Non-pigmented ciliary epithelial cell (primary cell): ENCODE measurements around the gene LCA5.
"Not testable (repeated sequence)": the region's sequence is repeated elsewhere in the genome, so short reads cannot be mapped to it uniquely, and the experiment has no call there.

Source experiments
- DNase-seq: peaks from one replicate; pipeline ENCODE4 v3.0.0-alpha.2; 2010; ENCODE audit warnings: low read depth

Gene LCA5

DNA sequence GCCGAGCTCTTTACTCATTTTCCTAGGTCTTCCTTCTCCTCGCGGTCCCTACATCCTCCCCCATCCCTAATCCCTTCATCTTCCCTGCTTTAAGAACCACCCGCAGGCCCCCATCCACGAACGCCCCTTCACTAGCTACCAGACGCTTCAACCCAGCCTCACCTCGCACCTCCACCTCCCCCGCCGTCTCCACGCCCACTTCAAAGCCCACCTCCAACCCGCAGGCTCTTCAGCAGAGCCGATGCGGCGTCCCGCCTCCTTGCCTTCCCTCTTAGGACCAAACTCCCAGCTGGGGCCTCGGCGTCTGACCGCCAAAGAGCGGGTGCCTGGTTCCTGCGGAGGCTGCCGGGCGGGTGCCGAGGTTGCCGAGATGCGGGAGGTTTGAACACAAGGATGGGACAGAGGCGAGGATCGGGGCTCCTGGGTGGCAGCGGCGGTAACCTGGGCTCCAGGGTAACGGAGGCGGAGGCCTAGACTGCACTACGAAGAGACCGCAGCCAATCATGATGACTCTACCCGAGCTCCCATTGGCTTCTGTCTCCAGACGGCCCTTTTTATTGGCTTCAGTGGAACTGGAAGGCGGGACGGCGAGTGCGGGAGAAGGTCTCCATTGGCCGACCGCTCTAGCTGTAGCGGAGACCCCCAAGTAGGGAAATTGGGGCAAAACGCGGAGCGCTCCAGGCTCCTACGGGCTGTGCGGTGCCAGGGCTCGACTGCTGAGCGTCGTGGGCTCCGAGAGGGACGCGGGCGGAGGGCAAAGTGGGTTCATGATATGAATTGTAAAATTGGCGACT, at the start of gene LCA5:
TSS of gene LCA5 (minus strand) at position 477 of the 794 bp plus-strand sequence. CDS start 18,536 bp downstream, outside the sequence.
- peak; percentile 91 for DNase-seq

GRCh38 chr6:79586548-79586947, 49.3 kb upstream of the LCA5 start:
- no peak for DNase-seq

DNA sequence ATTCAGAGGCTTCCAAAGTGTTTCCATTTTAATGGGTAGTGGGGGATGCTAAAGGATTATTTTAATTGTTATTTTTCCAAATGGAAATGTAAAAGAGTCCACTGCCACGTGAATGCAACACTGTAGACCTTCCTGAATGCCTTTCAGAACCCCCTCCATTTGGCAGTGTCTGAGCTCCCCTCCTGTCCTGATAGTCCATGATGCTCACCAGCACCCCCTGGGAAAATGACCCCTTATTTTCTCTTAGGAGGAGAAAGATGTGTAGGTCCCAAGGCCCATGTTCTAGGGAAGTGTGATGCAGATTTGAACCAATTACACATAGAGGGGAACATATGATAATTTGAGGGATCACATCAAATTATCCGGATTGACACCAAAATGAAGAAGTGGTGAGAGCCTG, 47.1 kb upstream of the LCA5 start:
- no peak for DNase-seq

DNA sequence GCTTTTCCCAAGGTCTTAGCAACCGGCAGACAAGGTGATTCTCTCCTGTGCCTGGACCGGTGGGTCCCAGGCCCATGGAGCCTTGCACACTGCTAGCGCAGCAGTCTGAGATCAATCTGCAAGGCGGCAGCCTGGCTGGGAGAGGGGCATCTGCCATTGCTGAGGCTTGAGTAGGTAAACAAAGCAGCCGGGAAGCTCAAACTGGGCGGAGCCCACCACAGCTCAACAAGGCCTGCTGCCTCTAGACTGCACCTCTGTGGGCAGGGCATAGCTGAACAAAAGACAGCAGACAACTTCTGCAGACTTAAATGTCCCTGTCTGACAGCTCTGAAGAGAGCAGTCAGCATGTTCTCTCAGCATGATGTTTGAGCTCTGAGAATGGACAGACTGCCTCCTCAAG, 40.7 kb upstream of the LCA5 start:
- not testable (repeated sequence) for DNase-seq

DNA sequence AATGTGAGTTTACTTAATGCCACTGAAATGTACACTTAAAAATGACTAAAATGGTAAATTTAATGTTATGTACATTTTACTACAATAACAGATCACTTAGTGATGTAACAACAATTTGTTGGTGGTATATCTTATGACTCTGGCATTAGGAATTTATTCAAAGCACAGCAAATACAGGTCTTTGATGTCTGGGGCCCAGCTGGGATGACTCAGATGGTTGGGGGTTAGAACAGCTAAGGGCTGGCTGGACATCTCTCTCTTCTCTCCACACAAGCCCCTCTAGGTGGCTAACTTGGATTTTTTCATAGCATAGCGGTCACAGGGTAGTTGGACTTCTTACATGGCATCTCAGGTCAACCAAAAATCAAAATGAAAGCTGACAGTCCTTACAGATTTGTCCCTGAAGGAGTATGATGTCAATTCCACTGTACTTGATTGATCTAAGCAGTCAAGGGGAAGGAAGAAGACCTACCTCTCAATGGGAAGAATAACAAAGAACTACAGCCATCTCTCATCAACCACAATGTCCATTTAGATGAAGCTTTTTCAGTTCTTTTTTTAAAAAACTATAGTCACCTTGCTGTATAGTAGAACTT, 37.5 kb upstream of the LCA5 start:
- DNase-seq = peak; percentile 65

DNA sequence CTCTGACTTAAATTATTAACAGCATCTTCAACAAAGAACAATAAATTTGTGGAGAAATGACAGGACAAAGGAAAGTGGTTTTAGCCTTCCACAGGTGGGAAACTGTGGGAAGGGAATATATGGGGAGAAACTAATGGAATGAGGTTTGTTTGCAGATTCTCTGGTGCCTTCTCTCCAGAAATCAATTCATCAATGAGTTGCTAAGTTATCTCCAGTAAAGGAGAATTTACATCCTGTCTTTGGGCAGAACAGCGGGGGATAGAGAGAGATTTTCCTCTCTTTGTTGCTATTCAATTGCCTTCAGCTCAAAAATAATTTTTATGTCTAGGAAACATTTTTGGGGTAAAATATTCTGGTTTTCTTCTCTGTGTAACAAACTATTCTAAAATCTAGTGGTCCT, 36.9 kb upstream of the LCA5 start:
- DNase-seq = no peak

DNA sequence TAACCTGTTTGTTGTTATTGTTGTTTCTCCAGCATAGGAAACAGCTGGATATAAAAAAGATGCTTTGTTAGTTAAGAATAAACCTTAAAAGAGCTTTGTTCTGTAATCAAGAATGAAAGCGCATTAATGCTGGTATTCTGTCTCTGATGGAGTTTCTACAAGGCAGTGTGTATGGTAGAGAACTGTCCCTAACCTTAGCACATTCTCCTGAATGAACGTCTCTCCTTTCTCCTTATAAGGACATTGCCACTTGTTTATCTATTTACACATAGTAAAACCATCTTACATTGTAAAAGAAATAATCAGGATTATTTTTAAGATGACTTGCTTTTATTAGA, 33.8 kb upstream of the LCA5 start:
- no peak for DNase-seq

DNA sequence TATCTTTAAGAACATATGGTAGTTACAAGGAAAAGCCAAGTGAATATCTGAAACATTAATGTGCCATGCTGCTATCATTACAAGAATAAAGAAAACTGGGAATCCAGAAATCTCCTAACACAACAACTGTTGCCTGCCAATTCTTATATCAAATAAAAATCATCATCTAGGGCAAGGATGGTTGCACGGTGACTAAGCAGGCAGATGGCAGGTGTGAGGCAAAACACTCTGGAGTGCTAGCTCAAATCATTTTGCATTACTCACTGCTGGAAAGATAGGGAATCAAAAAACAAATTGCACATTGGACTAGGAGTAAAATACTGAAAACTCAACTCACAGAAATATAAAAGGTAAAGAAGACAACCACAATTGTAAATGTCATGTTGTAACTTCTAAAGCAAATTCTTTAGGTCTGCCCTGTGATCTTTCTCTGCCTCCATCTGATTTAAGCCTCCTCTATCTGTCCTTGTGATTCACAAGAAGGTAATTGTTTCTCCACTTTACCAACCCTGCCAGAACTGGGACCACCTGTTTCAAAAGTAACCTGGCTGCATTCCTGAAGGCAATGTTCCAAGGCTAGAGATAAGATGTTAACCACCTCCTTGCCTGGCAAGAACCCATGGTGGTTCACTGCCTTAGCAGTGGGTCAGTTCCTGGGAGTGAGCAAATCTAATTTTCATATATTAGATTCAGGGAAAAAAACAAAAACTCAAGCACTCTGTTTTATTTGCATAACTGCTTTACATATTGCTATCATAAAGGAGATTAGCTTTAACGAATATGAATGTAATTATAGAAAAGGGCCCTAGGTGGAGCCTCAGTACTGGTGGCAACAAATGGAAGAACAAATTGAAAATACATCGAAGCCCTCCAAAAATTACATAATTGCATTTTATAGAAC, 33.1 kb upstream of the LCA5 start:
- peak; percentile 43 for DNase-seq

- DNase-seq = no peak
Measured at GRCh38 chr6:79568996-79569395, 31.8 kb upstream of the LCA5 start.

GRCh38 chr6:79564636-79565035, 27.4 kb upstream of the LCA5 start:
- DNase-seq = no peak

GRCh38 chr6:79559706-79560105, 22.5 kb upstream of the LCA5 start:
- no peak for DNase-seq

GRCh38 chr6:79557673-79558467, 20.6 kb upstream of the LCA5 start:
- DNase-seq = no peak

DNA sequence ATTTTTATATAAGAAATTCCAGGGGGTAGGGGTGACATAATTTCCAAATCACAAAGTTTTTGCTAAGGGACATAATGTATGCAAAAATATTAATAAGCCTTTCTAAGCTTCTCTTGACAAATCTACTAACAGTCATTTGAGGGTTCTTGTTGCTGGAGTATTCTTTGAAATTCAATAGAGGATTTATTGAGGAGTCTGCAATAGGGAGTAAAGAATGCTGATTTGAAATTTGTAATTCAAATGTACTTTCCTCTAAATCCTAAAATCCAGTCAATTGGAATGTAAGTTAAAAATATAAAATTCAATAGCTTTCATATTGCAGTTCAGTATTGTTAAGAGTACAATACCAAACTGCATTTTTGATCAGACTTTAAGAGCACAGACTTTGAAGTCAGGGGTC, 17.1 kb upstream of the LCA5 start:
- no peak for DNase-seq

GRCh38 chr6:79551401-79551800, 14.2 kb upstream of the LCA5 start:
- no peak for DNase-seq

DNA sequence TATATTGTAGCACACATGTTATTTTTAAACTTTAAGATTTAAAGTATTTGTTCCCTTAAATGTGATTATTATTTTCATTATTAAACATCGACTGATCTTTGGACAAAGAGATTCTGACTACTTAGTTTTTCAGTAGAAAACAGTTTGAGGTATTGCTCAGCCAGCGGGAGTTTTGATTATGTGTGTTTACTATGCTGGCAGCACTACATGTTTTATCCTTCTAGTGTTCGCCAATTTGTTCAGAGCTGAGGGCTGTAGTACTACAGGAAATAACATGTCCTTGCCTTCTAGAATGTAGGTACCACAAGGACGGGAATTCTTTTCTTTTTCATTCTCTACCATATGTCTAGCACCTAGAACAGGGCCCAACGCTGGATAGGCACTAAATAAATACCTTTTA, 11.1 kb upstream of the LCA5 start:
- DNase-seq = no peak

DNA sequence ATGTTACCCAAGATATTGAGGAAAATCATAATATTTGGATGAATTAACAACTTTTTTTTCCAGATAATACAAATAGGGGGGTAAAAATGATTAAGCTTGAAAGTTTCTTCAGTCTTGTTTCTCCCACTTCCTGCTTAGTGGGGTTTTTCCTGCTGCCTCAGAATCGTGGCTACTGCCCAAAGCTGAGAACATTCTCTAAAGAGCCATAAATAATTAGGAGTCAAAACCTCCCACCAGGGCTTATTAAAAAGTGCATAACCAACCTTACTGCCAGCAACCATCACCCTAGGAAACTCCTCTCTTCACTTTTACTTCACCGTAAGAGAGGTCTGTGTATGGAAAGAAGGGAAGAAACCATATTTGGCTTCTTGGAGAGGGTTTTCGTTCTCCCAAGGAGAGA, 9.0 kb upstream of the LCA5 start:
- no peak for DNase-seq

DNA sequence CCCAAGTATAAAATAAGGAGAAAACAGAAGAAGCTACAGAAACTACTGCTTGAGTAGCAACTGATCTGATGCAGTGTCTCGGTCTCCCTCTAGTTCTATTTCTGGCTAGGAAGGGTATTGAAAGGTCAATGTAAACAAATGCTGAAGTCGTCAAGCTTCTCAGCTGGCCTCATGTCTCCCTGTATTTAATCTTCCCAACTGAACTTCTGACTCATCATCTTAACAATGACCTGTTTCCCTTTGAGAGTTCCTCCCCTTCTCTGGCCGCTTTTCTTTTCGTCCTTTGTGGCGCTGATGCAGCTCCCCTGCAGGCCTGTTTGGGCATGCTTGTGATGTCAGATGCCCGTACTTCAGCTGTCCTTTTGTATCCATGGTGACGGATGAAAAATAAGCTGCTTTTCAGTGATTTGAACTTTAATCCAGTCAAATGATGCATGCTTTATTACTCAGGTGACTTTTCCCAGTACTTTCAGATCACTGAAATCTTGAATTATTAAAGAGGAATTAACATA, 7.8 kb upstream of the LCA5 start:
- DNase-seq = peak; percentile 100

DNA sequence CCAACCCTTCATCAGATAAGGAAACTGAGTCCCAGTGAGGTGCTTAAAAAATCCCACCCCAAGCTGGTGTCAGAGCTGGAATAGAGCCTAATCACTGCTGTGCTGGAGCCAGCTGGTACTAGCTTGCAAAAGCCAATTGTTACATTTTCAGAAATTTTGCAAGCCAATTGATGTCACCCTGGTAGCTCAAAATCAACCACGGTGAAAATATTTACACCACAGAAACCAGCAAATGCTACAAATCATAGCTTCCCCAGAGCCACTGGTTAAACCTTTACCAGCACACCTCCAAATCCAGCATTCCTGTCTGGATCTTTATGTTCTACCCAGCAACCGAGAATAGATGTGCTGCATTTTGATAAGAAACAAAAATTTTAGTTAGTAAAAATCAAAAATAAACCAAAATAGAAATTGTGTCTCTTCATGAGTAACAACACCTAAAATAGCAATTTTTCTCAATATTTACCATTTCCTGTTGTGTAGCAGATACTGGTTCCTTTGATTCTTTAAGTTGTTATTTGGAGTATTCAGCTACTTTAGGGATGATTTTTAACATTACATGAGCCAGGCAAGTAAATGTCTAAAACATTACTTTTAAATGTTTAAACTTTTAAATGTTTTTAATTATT, 7.2 kb upstream of the LCA5 start:
- DNase-seq = peak; percentile 80

DNA sequence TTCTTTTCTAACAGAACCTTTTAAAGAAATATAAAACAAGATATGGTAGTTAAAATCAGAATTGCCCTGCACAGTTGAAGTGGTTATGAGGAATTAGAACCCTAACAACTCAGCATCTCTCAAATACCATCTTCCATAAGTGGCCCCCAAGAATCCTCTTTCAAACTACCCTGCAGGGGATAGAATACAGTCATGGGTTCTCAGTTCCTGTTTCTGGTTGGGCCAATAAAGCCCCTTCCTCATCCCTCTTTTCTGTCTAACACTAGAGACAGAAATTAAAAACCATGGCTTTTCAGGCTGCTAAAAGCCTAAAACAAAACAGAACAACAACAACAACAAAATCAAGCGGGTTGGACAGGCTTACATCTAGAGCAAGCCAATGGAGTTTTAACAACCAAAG, 6.7 kb upstream of the LCA5 start:
- DNase-seq = no peak

DNA sequence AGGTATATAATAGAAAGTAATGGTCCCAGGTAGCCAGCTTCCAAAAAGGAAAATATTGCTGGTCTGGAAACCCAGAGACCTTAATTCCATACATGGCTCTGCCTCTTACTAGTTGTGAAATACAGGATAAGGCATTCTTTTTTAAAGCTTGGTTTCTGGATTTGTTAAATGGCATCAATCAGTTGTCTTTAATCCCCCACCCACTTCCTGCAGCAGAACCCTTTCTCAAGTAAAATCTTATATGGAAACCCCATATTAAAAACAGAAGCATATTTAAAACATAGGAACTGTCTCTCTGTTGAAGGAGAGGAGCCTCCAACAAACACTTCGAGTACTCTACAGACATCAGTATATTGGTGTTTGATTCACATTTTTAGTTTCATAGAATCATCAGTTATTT, 6.2 kb upstream of the LCA5 start:
- DNase-seq = no peak
